Suprapubic skin (tissue), 4 donors: ENCODE measurements around the gene TNMD. TPM values are rescaled to one million over a fixed set of nuclear protein-coding genes. Genes with fewer than 3 reads are reported as not detected.

Source experiments
- DNase-seq, 2 donors: peaks; one replicate each; pipeline ENCODE4 v3.0.0-alpha.2; 2019; ENCODE audit warnings: low spot score in 2 of 2
- H3K27ac ChIP-seq: fragments of 200-600 bp; sonication (generic); one replicate; pipeline ENCODE4 v1.5.1; 2019
- H3K27me3 ChIP-seq: fragments of 200-600 bp; sonication (generic); one replicate; pipeline ENCODE4 v1.5.1; 2019
- H3K36me3 ChIP-seq: fragments of 200-600 bp; sonication (generic); one replicate; pipeline ENCODE4 v1.5.1; 2019
- H3K4me1 ChIP-seq: fragments of 200-600 bp; sonication (generic); one replicate; pipeline ENCODE4 v1.5.1; 2019
- H3K4me3 ChIP-seq: fragments of 200-600 bp; sonication (generic); one replicate; pipeline ENCODE4 v1.5.1; 2019; ENCODE audit warnings: mild to moderate bottlenecking
- H3K9me3 ChIP-seq: fragments of 200-600 bp; sonication (generic); one replicate; pipeline ENCODE4 v1.5.1; 2019
- EP300 ChIP-seq: sonication (generic); formaldehyde crosslinking; IDR thresholded peaks from one replicate; pipeline ENCODE4 v1.6.1; 2017; ENCODE audit warnings: antibody characterized with exemption
- POLR2A ChIP-seq, 2 donors: fragments of 450-650 bp; IDR thresholded peaks; one replicate each; pipeline ENCODE4 v1.6.1; 2017; ENCODE audit warnings: antibody characterized with exemption in 2 of 2, mild to moderate bottlenecking in 2 of 2, moderate library complexity in 2 of 2
- POLR2AphosphoS5 ChIP-seq, 3 donors: sonication (generic); formaldehyde crosslinking; IDR thresholded peaks; one replicate each; pipeline ENCODE4 v1.6.1; 2017; ENCODE audit warnings: antibody characterized with exemption in 3 of 3
- whole genome bisulfite sequencing: methylation state at CpG from one replicate; pipeline ENCODE4 v1.1.5; 2018; 5-methylcytosine and 5-hydroxymethylcytosine counted together
- total RNA-seq, 4 donors: library from RNA; depleted of rRNA; stranded (reverse); fragments of >200 nt; gene quantifications; one replicate each; pipeline ENCODE4 v1.1.0, GENCODE V29; 2016

The TNMD gene
- total RNA-seq, 4 donors from 2014 or later: 2.0 to 9.0 TPM; not detected in 2

- Histone ChIP-seq H3K36me3 (no peaks in the 10 kb centered on the region), H3K4me3 (no peak overlapping the region), H3K27me3 (no peaks in the 10 kb centered on the region), H3K27ac (peak overlapping the region; percentile 83), H3K4me1 (peaks cover 16% of the 10 kb centered on the region), H3K9me3 (no peaks in the 10 kb centered on the region)
- DNase-seq: no peak
- TF ChIP-seq POLR2AphosphoS5 (IDR thresholded peaks at IDR 0.05) (no peak), EP300 (no peak), POLR2A (IDR thresholded peaks at IDR 0.05) (no peak)
- 58% methylated on average over 8 of the region's 8 CpGs for WGBS
Observed at GRCh38 chrX:100648458-100649417, 64.0 kb downstream of the TNMD start.

Other genes with a start within 250 kb of the TNMD start
- gene PCDH19, start 174.7 kb upstream of the TNMD start, total RNA-seq: 1 to 10 TPM in 3 of 4 donors, under 1 TPM in 1; 0.68 to 3.1 (median 1.8) TPM
- 10 to 100 TPM; 10.8 to 17.0 (median 14.8) TPM for gene TSPAN6, start 51.9 kb downstream of the TNMD start, total RNA-seq
- 10 to 100 TPM in 1 of 4 donors, 1 to 10 TPM in 3; 2.8 to 15.2 (median 7.5) TPM for gene SRPX2, start 59.3 kb downstream of the TNMD start, total RNA-seq
- 1 to 10 TPM in 3 of 4 donors, under 1 TPM in 1; 0.57 to 6.4 (median 3.0) TPM for gene SYTL4, start 147.2 kb downstream of the TNMD start, total RNA-seq
- gene CSTF2, start 235.5 kb downstream of the TNMD start, total RNA-seq: 10 to 100 TPM; 10.5 to 18.5 (median 14.4) TPM